ENCODE data around the gene PRKCB. TPM values are rescaled to one million over a fixed set of nuclear protein-coding genes. Genes with fewer than 3 reads are reported as not detected.

Gene PRKCB
- polyA plus RNA-seq, 1 donor from 2014 or later: 27.6 TPM

DNA sequence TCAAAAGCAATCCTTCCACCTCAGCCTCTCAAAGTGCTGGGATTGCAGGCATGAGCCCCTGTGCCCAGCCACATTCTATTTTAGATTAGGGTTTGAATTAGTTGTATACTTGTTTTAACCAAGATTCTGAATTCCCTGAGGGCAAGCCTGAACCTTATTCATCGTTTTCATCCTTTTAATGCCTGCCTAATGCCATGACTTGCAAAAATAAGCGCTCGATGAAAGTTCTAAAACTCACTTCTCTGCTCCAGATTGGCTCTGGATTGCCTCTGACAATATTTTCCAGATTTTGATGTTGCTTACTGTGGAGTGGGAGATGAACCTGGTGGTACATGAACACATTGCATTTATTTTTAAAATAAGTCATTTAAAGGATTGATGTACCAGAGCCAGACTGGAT lies 329.5 kb downstream of the PRKCB start:
- H3K79me2 ChIP-seq (replicated peaks; ENCODE audit: insufficient read depth, low read length): no peaks in the 10 kb centered on the region
- no peaks in the 10 kb centered on the region for H3K36me3 ChIP-seq (ENCODE audit: insufficient read depth, low read length)
- no peak overlapping the region for H3K27ac ChIP-seq (ENCODE audit: low read length)
- H3K4me3 ChIP-seq (ENCODE audit: low read length): no peak overlapping the region
- H3F3A ChIP-seq (ENCODE audit: insufficient read depth, low read length, poor library complexity, severe bottlenecking): no peaks in the 10 kb centered on the region
- no peak overlapping the region for H2AFZ ChIP-seq (ENCODE audit: low read depth, low read length)
- no peaks in the 10 kb centered on the region for H3K9me3 ChIP-seq (ENCODE audit: low read length)
- H3K9me2 ChIP-seq (ENCODE audit: insufficient read depth, low read length): no peaks in the 10 kb centered on the region
- no peaks in the 10 kb centered on the region for H4K20me1 ChIP-seq (ENCODE audit: insufficient read depth)
- H3K9ac ChIP-seq (ENCODE audit: low read length): no peak overlapping the region
- TF ChIP-seq EZH2 (IDR thresholded peaks at IDR 0.05; ENCODE audit: borderline replicate concordance, insufficient read depth, low read length, poor library complexity, severe bottlenecking) (no peak), TAF1 (IDR thresholded peaks at IDR 0.05; ENCODE audit: low read depth) (no peak), RAD21 (conservative IDR thresholded peaks at IDR 0.05) (no peak), POLR2AphosphoS5 (IDR thresholded peaks at IDR 0.05) (no peak), MXI1 (conservative IDR thresholded peaks at IDR 0.05; ENCODE audit: poor library complexity, severe bottlenecking) (no peak), SMC3 (conservative IDR thresholded peaks at IDR 0.05; ENCODE audit: poor library complexity) (no peak), REST (IDR thresholded peaks at IDR 0.05; ENCODE audit: borderline replicate concordance) (no peak), EP300 (conservative IDR thresholded peaks at IDR 0.05; ENCODE audit: poor library complexity, severe bottlenecking) (no peak)
- TF ChIP-seq, protein P1, sequence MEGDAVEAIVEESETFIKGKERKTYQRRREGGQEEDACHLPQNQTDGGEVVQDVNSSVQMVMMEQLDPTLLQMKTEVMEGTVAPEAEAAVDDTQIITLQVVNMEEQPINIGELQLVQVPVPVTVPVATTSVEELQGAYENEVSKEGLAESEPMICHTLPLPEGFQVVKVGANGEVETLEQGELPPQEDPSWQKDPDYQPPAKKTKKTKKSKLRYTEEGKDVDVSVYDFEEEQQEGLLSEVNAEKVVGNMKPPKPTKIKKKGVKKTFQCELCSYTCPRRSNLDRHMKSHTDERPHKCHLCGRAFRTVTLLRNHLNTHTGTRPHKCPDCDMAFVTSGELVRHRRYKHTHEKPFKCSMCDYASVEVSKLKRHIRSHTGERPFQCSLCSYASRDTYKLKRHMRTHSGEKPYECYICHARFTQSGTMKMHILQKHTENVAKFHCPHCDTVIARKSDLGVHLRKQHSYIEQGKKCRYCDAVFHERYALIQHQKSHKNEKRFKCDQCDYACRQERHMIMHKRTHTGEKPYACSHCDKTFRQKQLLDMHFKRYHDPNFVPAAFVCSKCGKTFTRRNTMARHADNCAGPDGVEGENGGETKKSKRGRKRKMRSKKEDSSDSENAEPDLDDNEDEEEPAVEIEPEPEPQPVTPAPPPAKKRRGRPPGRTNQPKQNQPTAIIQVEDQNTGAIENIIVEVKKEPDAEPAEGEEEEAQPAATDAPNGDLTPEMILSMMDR (IDR thresholded peaks at IDR 0.05; ENCODE audit: poor library complexity, severe bottlenecking): no peak
- H3K27me3 ChIP-seq (ENCODE audit: insufficient read depth, low read depth, low read length): no peaks in the 10 kb centered on the region
- no peak overlapping the region for H3K4me2 ChIP-seq (ENCODE audit: low read length)

DNA sequence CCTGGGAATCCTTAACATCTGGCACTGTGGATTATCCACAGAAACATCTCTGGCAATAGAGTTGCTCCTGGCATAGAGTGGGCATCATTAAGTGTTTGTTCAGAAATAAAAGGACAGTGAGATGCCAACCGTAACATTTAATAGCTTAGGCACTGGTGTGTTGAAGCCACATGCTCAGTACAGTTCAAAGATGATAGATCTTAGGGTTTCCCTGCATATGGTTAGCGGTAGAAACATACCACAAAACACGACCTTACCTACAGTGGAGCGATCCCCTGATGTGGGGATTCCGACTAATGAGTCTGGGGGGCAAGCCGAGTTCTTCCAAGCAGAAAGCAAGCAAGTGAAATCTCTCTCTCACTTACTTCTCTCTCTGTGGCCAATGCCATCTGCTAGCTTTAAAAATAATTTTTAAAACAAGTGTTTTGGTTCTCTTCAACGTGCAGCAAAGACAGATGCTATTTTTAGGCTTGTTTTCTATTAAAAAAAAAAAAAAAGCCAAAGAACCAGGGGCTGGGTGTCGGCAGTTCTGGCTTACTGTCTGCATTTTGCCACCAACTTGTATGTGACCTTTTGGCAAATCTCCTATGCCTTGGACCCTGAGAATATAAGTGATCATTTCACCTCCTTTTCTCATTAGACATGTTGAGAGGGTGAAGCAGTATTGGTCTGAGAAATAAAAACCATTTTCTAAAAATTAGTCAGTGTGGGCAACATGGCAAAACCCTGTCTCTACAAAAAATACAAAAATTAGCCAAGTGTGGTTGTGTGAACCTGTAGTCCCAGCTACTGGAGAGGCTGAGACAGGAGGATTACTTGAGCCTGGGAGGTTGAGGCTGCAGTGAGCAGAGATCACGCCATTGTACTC lies 331.1 kb downstream of the PRKCB start:
- no peaks in the 10 kb centered on the region for H3K27me3 ChIP-seq (ENCODE audit: insufficient read depth, low read depth, low read length)
- no peak overlapping the region for H3K27ac ChIP-seq (ENCODE audit: low read length)
- TF ChIP-seq EZH2 (IDR thresholded peaks at IDR 0.05; ENCODE audit: borderline replicate concordance, insufficient read depth, low read length, poor library complexity, severe bottlenecking) (no peak), RAD21 (conservative IDR thresholded peaks at IDR 0.05) (no peak), REST (IDR thresholded peaks at IDR 0.05; ENCODE audit: borderline replicate concordance) (no peak), EP300 (conservative IDR thresholded peaks at IDR 0.05; ENCODE audit: poor library complexity, severe bottlenecking) (no peak), TAF1 (IDR thresholded peaks at IDR 0.05; ENCODE audit: low read depth) (no peak)
- no peak overlapping the region for H3K4me3 ChIP-seq (ENCODE audit: low read length)
- no peaks in the 10 kb centered on the region for H3F3A ChIP-seq (ENCODE audit: insufficient read depth, low read length, poor library complexity, severe bottlenecking)
- no peaks in the 10 kb centered on the region for H3K9me3 ChIP-seq (ENCODE audit: low read length)
- H3K4me2 ChIP-seq (ENCODE audit: low read length): no peak overlapping the region
- H3K36me3 ChIP-seq (ENCODE audit: insufficient read depth, low read length): no peaks in the 10 kb centered on the region
- no peaks in the 10 kb centered on the region for H3K79me2 ChIP-seq (replicated peaks; ENCODE audit: insufficient read depth, low read length)
- no peaks in the 10 kb centered on the region for H3K9me2 ChIP-seq (ENCODE audit: insufficient read depth, low read length)
- no peak overlapping the region for H3K9ac ChIP-seq (ENCODE audit: low read length)
- no peak overlapping the region for H2AFZ ChIP-seq (ENCODE audit: low read depth, low read length)
- H4K20me1 ChIP-seq (ENCODE audit: insufficient read depth): no peaks in the 10 kb centered on the region

Measured in neural cell (in vitro differentiated cells).